ENCODE results near the gene PTPN11.
"Not testable (repeated sequence)": the region's sequence is repeated elsewhere in the genome, so short reads cannot be mapped to it uniquely, and the experiment has no call there.

PTPN11 gene

DNA sequence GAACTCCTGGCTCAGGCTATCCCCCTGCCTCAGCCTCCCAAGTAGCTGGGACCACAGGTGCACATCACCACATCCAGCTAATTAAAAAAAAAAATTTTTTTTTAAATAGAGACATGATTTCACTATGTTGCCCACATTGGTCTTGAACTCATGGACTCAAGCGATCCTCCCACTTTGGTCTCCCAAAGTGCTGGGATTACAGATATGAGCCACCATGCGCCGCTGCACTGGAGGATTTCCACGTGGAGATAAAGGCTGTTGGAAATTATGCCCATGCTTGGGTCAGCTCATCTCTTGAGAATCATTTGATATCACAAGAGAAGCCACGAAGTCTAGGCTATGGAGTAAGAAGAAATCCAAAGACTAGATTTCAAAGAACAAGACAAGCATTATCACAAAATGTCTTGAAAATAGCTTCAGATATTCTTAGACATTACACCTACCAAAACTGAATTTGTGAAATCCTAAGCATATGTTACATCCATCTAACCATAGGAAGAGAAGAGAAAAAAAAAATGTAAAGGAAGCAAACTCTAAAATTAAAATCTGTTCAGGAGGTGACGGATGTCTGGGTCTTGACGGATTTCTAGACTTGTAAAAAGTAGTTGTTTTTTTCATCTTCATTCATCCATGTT lies 99.1 kb downstream of the PTPN11 start:
- no peak for DNase-seq (ENCODE audit: low spot score)
- TF ChIP-seq, protein P1, sequence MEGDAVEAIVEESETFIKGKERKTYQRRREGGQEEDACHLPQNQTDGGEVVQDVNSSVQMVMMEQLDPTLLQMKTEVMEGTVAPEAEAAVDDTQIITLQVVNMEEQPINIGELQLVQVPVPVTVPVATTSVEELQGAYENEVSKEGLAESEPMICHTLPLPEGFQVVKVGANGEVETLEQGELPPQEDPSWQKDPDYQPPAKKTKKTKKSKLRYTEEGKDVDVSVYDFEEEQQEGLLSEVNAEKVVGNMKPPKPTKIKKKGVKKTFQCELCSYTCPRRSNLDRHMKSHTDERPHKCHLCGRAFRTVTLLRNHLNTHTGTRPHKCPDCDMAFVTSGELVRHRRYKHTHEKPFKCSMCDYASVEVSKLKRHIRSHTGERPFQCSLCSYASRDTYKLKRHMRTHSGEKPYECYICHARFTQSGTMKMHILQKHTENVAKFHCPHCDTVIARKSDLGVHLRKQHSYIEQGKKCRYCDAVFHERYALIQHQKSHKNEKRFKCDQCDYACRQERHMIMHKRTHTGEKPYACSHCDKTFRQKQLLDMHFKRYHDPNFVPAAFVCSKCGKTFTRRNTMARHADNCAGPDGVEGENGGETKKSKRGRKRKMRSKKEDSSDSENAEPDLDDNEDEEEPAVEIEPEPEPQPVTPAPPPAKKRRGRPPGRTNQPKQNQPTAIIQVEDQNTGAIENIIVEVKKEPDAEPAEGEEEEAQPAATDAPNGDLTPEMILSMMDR (IDR thresholded peaks at IDR 0.05; ENCODE audit: extremely low read depth, missing control alignments), result no peak

DNA sequence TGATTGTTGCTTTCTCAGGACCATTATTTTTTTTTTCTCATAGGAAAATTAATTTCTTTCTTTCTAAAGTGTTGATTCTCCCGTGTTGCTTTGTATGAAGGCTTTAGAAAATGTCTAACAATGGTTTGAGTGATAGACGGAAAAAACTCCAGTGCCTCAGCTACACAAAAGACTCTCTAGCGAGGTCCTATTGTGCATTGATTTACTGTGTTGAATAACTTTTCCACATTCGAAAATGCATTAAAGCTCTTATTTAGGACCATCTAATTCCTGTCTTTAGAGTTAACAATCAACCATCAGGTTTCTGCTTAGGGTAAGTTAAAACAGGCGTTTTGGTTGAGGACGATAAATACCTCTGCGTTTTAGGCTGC lies 99.6 kb downstream of the PTPN11 start:
- no peak for DNase-seq (ENCODE audit: low spot score)
- TF ChIP-seq, protein P1 (IDR thresholded peaks at IDR 0.05; ENCODE audit: extremely low read depth, missing control alignments), result no peak

DNA sequence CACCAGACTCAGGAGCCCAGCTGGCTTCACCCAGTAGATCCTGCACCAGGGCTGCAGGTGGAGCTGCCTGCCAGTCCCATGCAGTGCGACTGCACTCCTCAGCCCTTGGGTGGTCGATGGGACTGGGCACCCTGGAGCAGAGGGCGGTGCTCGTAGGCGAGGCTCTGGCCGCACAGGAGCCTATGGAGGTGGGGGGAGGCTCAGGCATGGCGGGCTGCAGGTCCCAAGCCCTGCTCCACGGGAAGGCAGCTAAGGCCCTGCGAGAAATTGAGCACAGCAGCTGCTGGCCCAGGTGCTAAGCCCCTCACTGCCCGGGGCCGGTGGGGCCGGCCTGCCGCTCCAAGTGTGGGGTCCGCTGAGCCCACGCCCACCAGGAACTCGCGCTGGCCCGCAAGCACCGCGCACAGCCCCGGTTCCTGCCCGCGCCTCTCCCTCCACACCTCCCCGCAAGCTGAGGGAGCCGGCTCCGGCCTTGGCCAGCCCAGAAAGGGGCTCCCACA lies 101.1 kb downstream of the PTPN11 start:
- not testable (repeated sequence) for DNase-seq (ENCODE audit: low spot score)

DNA sequence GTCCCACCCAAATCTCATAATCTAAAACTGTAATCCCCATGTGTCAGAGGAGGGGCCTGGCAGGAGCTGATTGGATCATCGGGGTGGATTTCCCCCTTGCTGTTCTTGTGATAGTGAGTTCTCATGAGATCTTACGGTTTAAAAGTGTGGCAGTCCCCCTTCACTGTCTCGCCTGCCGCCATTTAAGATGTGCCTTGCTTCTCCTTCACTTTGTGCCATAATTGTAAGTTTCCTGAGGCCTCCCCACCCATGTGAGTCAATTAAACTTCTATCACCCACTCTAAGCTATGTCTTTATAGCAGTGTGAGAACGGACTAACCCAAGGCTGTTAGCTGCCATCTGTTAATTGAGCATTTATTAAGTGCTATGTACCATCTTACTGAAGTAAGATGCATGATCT lies 105.1 kb downstream of the PTPN11 start:
- TF ChIP-seq, protein P1 (IDR thresholded peaks at IDR 0.05; ENCODE audit: extremely low read depth, missing control alignments), result no peak

DNA sequence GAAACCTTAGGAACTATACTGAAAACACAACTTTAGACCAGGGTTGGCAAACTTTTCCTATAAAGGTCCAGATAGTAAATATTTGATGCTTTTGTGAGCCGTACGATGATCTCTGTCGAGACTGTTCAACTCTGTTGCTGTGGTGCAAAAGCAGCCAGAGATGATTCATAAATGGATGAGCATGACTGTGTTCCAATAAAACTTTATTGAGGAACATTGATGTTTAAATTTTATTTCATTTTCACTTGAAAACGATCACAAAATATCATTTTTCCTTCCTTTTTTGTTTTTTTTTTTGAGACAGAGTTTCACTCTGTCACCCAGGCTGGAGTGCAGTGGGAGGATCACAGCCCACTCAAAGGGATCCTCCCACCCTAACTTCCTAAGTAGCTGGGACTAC lies 105.5 kb downstream of the PTPN11 start:
- TF ChIP-seq, protein P1 (IDR thresholded peaks at IDR 0.05; ENCODE audit: extremely low read depth, missing control alignments), result no peak
- DNase-seq (ENCODE audit: low spot score), result no peak

More for the DNA sequence above, 105.1 kb downstream of the PTPN11 start:
- DNase-seq (ENCODE audit: low spot score), result no peak

DNA sequence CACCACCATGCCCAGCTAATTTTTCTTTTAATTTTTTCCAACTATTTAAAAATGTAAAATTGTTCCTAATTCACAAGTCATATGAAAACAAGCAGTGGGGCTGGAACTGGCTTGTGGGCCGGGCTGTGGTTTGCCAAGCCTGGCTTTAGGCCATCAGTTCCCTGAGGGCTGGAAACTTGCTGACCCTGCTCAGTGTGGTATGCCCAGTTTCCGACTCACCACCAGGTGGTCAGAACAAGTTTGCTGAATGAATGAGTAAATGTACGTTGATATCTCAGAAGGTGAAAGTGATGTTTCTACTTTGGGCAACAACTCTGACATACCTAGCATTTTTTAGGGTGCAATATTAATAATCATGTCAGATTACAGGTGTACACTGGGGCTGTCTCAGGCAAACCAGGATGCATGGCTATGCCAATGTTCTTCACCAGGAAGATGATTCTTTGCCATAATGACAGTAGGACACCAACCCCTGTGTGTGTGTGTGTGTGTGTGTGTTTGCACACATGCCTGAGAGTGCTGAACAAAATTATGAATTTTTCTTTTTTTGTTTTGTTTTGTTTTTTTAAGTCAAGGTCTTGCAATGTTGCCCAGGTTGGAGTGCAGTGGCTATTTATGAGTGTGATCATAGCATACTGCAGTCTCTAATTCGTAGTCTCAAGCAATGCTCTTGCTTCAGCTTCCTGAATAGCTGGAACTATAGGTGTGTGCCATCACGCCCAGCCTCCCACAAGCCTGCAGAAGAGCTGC lies 106.1 kb downstream of the PTPN11 start:
- DNase-seq (ENCODE audit: low spot score), result no peak
- TF ChIP-seq, protein P1 (IDR thresholded peaks at IDR 0.05; ENCODE audit: extremely low read depth, missing control alignments), result no peak

DNA sequence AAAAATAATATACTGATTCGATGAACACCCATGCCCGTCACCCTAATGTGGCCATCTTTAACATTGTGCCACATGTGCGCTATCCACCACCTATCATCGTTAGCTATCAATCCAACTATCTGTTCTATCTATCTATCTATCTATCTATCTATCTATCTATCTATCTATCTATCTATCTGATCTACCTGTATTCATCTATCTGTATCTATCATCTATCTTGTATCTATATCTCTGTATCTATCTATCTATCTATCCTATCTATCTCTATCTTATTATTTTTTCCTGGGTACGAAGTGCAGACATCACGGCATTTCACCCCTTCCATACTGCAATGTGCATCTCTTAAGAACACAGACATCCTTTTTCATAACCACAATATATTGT lies 106.7 kb downstream of the PTPN11 start:
- no peak for DNase-seq (ENCODE audit: low spot score)
- TF ChIP-seq, protein P1 (IDR thresholded peaks at IDR 0.05; ENCODE audit: extremely low read depth, missing control alignments), result no peak

All from GM20000 (cell line).